Measurements from ENCODE around the gene EDC4. TPM values are rescaled to one million over a fixed set of nuclear protein-coding genes. Genes with fewer than 3 reads are reported as not detected.
"Not testable (repeated sequence)": the region's sequence is repeated elsewhere in the genome, so short reads cannot be mapped to it uniquely, and the experiment has no call there.

EDC4 gene
- total RNA-seq, 4 donors from 2014 or later = 43.8 to 72.6 (median 53.5) TPM

DNA sequence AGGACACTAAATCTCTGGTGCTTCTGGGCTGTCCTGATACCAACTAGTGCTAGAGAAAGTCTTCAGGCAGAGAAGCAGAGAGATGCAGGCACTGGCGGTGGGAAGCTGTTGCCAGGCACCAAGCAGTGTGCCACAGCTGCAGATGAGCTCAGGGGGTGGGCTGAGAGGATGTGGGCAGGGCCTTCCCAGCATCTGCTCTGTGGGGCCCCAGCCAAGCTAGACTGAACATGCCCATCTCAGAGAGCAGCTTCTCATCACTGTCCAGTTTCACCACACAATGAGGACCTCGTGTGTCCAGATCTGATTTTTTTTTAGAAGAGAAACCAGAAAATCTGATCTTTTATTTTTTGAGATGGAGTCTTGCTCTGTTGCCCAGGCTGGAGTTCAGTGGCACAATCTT lies 37.3 kb downstream of the EDC4 start:
- no peak for ATAC-seq
- Histone ChIP-seq H3K36me3 (peaks cover 0 to 51% of the 10 kb centered on the region in 2 donors), H3K27ac (no peak overlapping the region), H3K27me3 (no peaks in the 10 kb centered on the region), H3K4me1 (peaks cover 0 to 14% (median 0%) of the 10 kb centered on the region in 3 donors), H3K9me3 (no peaks in the 10 kb centered on the region), H3K4me3 (no peak overlapping the region)
- 65% methylated on average over 2 of the region's 2 CpGs; no CpG with 5 or more reads in 1 of the 2 donors for WGBS, 2 donors (ENCODE audit: low coverage in 1 of 2)
- TF ChIP-seq POLR2A (IDR thresholded peaks at IDR 0.05) = no peak
- TF ChIP-seq POLR2AphosphoS5 (IDR thresholded peaks at IDR 0.05) = no peak
- TF ChIP-seq EP300 (IDR thresholded peaks at IDR 0.05) = no peak
- TF ChIP-seq, protein P1, sequence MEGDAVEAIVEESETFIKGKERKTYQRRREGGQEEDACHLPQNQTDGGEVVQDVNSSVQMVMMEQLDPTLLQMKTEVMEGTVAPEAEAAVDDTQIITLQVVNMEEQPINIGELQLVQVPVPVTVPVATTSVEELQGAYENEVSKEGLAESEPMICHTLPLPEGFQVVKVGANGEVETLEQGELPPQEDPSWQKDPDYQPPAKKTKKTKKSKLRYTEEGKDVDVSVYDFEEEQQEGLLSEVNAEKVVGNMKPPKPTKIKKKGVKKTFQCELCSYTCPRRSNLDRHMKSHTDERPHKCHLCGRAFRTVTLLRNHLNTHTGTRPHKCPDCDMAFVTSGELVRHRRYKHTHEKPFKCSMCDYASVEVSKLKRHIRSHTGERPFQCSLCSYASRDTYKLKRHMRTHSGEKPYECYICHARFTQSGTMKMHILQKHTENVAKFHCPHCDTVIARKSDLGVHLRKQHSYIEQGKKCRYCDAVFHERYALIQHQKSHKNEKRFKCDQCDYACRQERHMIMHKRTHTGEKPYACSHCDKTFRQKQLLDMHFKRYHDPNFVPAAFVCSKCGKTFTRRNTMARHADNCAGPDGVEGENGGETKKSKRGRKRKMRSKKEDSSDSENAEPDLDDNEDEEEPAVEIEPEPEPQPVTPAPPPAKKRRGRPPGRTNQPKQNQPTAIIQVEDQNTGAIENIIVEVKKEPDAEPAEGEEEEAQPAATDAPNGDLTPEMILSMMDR (IDR thresholded peaks at IDR 0.05) = no peak

DNA sequence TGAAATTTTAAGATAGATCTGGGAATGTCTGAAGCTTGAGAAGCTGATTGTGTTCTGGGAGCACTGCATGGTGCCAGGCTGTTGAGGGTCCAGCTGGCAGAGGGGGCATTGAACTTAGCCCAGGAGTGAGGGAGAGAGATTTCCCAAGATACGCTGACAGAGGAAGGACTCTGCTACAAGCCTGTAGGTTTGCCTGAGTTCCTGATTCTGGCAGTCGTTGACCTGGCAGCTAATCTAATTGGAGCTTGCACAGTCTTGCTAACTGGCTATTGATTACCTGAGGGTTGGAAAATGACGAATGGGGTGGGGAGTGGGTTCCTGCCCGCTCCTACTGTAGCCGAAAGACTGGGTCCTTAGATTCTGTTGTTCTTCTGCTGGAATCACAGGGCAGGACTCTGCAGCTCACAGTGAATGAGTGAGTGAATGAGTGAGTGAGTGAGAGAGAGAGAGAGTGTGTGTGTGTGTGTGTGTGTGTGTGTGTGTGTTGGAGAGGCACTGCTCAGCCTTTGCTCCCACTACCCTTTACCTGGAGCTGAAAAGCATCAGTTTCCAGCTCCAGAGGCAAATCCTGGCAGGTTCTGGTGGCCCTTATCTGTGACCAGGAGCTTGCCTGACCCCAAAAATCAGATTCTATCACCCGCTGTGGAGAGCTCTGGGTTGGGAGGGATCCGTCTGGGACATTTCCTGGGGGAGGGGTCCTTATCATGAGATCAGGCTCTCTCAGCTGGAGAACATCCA lies 42.1 kb downstream of the EDC4 start:
- 78% methylated on average over 5 of the region's 7 CpGs; no CpG with 5 or more reads in 1 of the 2 donors for WGBS, 2 donors (ENCODE audit: low coverage in 1 of 2)
- no peak for ATAC-seq
- Histone ChIP-seq H3K4me1 (peaks cover 0 to 62% (median 13%) of the 10 kb centered on the region in 3 donors), H3K36me3 (peaks cover 0 to 57% of the 10 kb centered on the region in 2 donors), H3K27me3 (no peaks in the 10 kb centered on the region), H3K4me3 (no peak overlapping the region), H3K9me3 (no peaks in the 10 kb centered on the region), H3K27ac (no peak overlapping the region)
- TF ChIP-seq POLR2AphosphoS5 (IDR thresholded peaks at IDR 0.05) (no peak), POLR2A (IDR thresholded peaks at IDR 0.05) (no peak), EP300 (IDR thresholded peaks at IDR 0.05) (no peak)
- TF ChIP-seq, protein P1 (IDR thresholded peaks at IDR 0.05) = no peak

DNA sequence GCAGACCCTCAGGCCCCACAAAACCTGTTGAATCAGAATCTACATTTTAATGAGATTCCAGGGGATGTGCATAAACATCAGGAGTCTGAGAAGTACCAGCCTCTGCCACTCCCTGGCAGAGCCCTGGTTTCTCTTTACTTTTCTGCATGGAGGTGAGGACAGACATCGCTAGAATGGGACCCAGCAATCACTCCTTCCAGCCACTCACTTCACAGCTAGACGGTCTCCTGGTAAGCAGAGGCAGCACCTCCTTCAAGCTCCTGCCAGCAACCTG lies 42.6 kb downstream of the EDC4 start:
- H3K9me3 ChIP-seq, H3K27ac ChIP-seq, H3K4me3 ChIP-seq, H3K27me3 ChIP-seq, ATAC-seq: not testable (repeated sequence)
- Histone ChIP-seq H3K4me1 (peaks cover 0 to 67% (median 15%) of the 10 kb centered on the region in 3 donors), H3K36me3 (peaks cover 0 to 54% of the 10 kb centered on the region in 2 donors)
- WGBS, 2 donors (ENCODE audit: low coverage in 1 of 2) = 80% methylated on average over 1 of the region's 2 CpGs; no CpG with 5 or more reads in 1 of the 2 donors

DNA sequence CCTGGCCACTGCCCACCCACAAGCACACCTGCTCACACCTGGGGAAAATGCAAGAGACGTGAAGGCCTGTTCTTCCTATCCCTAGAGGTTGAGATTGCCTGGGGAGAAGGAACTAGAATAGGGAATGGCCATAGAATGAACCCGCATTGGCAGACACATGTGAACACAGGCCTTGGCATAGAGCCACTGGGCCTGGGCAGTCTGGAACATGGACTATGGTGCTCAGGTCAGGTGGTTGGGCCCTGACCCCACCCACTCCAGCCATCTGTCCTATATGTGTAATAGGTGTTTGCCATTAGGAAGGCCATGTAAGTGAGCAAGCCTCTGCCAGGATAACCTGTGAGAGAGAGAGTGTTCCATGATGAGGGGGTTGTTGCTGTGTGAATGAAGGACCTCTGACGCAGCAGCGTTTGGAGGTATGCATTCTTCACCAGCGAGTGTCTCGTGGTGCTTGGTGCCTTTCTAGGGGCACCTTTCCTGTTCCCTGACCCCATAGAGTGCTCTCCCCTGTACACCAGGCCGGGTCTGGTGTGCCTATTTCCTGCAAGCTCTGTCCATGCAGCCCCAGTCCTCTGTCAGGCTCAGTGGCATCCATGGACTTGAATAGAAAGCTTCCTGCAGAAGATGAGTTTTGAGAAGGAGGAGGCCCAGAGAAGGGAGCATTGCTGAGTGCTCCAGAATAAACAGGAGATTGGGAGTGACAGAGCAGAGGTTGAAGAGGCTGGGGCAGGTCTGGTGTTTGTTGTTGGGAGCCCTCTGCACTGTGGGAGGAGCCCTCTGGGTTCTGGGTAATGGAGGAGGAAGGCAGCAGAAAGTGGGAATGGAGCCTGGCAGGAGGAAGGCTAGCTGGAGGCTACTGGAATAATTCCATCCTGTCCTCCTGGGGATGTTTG lies 43.2 kb downstream of the EDC4 start:
- Histone ChIP-seq H3K4me3 (no peak overlapping the region), H3K9me3 (no peaks in the 10 kb centered on the region), H3K4me1 (peaks cover 0 to 63% (median 16%) of the 10 kb centered on the region in 3 donors), H3K27ac (peak overlapping the region in 3 of 4 donors; percentile 59 to 72 (median 70)), H3K36me3 (peaks cover 0 to 48% of the 10 kb centered on the region in 2 donors), H3K27me3 (no peaks in the 10 kb centered on the region)
- ATAC-seq = no peak
- 80% methylated on average over 4 of the region's 7 CpGs; no CpG with 5 or more reads in 1 of the 2 donors for WGBS, 2 donors (ENCODE audit: low coverage in 1 of 2)
- TF ChIP-seq EP300 (IDR thresholded peaks at IDR 0.05) = no peak
- no peak for TF ChIP-seq POLR2AphosphoS5 (IDR thresholded peaks at IDR 0.05)
- TF ChIP-seq, protein P1 (IDR thresholded peaks at IDR 0.05) = no peak
- TF ChIP-seq POLR2A (IDR thresholded peaks at IDR 0.05) = no peak

DNA sequence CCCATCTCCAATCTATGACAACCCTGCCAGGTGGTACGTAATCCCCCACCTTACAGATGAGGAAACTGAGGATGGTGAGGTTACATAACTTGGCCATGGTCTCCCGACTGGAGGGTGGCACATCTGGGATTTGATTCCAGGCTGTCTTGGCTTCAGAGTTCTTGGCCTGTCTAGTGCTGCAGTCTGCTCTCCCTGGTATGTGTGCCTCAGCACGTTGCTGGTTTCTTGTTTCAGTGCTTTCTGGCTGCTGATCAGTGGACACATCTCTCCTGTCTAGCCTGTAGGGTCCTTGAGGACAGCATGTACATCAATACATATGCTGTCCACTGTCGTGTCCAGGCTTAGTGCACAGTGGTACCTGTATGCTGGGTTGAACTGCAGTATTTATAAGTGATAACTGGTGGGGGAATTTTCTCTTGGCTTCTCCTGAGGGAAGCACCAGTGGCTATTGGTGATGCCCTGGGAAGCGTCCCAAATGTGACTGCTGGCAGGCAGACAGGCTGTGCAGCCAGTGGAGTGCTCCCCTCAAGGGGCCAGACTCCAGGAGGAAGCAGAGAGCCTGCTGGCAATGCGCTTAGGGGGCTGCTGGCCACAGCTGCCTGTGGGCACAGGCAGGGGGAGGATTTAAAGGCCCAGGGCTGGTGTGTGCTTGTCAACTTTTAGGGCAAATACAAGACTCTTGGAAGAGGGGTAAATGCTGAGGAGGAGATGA lies 44.4 kb downstream of the EDC4 start:
- peak overlapping the region in 3 of 4 donors; percentile 59 to 72 (median 70) for H3K27ac ChIP-seq
- no peak for ATAC-seq
- 21 to 29% methylated on average over 2 to 5 of the region's 6 CpGs for WGBS, 2 donors (ENCODE audit: low coverage in 1 of 2)

More for the DNA sequence above, 44.4 kb downstream of the EDC4 start:
- no peaks in the 10 kb centered on the region for H3K27me3 ChIP-seq
- TF ChIP-seq EP300 (IDR thresholded peaks at IDR 0.05) = no peak
- H3K4me3 ChIP-seq = no peak overlapping the region
- H3K4me1 ChIP-seq = peaks cover 0 to 70% (median 19%) of the 10 kb centered on the region in 3 donors
- H3K36me3 ChIP-seq = peaks cover 0 to 36% of the 10 kb centered on the region in 2 donors
- H3K9me3 ChIP-seq = no peaks in the 10 kb centered on the region

Data from gastroesophageal sphincter (tissue), 4 donors.